H1 (cell line): Measurements from ENCODE around the gene CST7. TPM values are rescaled to one million over a fixed set of nuclear protein-coding genes. Genes with fewer than 3 reads are reported as not detected.

Source experiments
- EZH2 ChIP-seq: fragments of 200-600 bp; sonication (generic); IDR thresholded peaks from 2 replicates; pipeline ENCODE4 v1.7.1; 2012; ENCODE audit warnings: low read depth, mild to moderate bottlenecking, moderate library complexity, low read length, inconsistent platforms; ENCODE audit not compliant: severe bottlenecking
- KDM1A ChIP-seq: fragments of 200-600, 300-600 bp; sonication (generic); IDR thresholded peaks from 2 replicates; pipeline ENCODE4 v1.7.1; 2016; ENCODE audit warnings: mild to moderate bottlenecking, low read length, borderline replicate concordance
- TBP ChIP-seq: IDR thresholded peaks from 2 replicates; pipeline ENCODE4 v1.6.1; 2011; ENCODE audit warnings: low read depth, low read length, improper control_type of control experiment
- ZNF274 ChIP-seq: IDR thresholded peaks from 2 replicates; pipeline ENCODE4 v1.7.0; 2012; ENCODE audit warnings: low read length, borderline replicate concordance; ENCODE audit errors: extremely low read depth
- polyA plus RNA-seq, 7 experiments: library from polyadenylated mRNA; depleted of rRNA in 3 of 7; stranded (reverse) in 5 of 7; unstranded in 2 of 7; fragments of >200 nt in 5 of 7; fragments of 200-250 nt in 2 of 7; gene quantifications; 1 replicate in 5 of 7; 2 replicates in 1 of 7; 4 replicates in 1 of 7; pipeline versions ENCODE4 v1.2.1 to v1.2.3, GENCODE V29; 2011 to 2013; ENCODE audit warnings: missing spikeins in 2 of 7, mixed read lengths in 2 of 7
- total RNA-seq: library from RNA; stranded (reverse); fragmentation: NEBNext Ultra II Directional; extraction: Animal tissue kit (Norgen Biotek cat#: 25700); gene quantifications from 2 replicates; pipeline ENCODE4 v1.2.1, GENCODE V29; 2021

Gene CST7
- total and polyA plus RNA-seq, 2 of the 8 experiments (the other 6 are each of a cell fraction or from before 2014, with no cell fraction given): not detected

DNA sequence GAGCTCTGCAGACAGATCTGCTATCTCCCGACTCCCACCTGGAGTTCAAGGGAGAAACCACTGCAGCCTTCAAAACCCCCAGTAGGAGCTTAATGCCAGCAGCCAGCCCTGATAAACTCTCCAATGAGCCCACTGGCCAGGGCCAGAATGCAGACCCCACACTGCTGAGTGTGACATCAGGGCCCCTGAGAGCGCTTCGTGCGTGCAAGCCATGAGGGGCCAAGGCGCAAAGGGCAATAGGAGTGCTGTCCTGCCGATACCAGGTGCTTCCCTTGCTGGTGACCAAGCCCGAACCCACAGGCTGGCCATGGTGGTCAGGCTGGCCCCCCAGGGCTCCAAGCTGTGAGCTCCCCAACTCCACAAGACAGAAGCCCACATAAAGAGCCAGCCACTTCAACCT lies 33.2 kb upstream of the CST7 start (continued):
- no peak for TF ChIP-seq TBP
- no peak for TF ChIP-seq EZH2
- TF ChIP-seq ZNF274: no peak
- TF ChIP-seq KDM1A: no peak
